HepG2 (cell line): Measurements from ENCODE around the gene SLC38A3. TPM values are rescaled to one million over a fixed set of nuclear protein-coding genes. Genes with fewer than 3 reads are reported as not detected.
A peak's percentile ranks its signal among the peaks of the same experiment; 100 is the strongest.

Experiments
- AGO1 ChIP-seq: fragments of 200-400 bp; formaldehyde crosslinking; IDR thresholded peaks from 2 replicates; pipeline ENCODE4 v1.6.1; 2017; ENCODE audit warnings: mild to moderate bottlenecking, low read depth, low read length, moderate library complexity; ENCODE audit not compliant: poor library complexity, severe bottlenecking
- ARHGAP35 ChIP-seq: sonication (generic); formaldehyde crosslinking; IDR thresholded peaks from 2 replicates; pipeline ENCODE4 v1.9.0; 2022; ENCODE audit warnings: mild to moderate bottlenecking, inconsistent platforms, moderate library complexity, missing genetic modification reagents, borderline replicate concordance
- ATRX ChIP-seq: sonication (generic); formaldehyde crosslinking; IDR thresholded peaks from 2 replicates; pipeline ENCODE4 v1.4.0; 2020; ENCODE audit warnings: missing genetic modification reagents, borderline replicate concordance
- DMAP1 ChIP-seq: IDR thresholded peaks from 2 replicates; pipeline ENCODE4 v1.6.1; 2016
- DR1 ChIP-seq: sonication (generic); formaldehyde crosslinking; IDR thresholded peaks from 2 replicates; pipeline ENCODE4 v1.8.0; 2021; ENCODE audit warnings: mild to moderate bottlenecking, missing genetic modification reagents, inconsistent platforms
- MZF1 ChIP-seq: sonication (generic); formaldehyde crosslinking; IDR thresholded peaks from 2 replicates; pipeline ENCODE4 v1.8.1; 2023; ENCODE audit warnings: mild to moderate bottlenecking, missing genetic modification reagents, borderline replicate concordance
- NR2C2 ChIP-seq: sonication (generic); formaldehyde crosslinking; IDR thresholded peaks from 2 replicates; pipeline ENCODE4 v1.4.0; 2020; ENCODE audit warnings: missing genetic modification reagents, mild to moderate bottlenecking, moderate library complexity, borderline replicate concordance
- RORA ChIP-seq: sonication (generic); formaldehyde crosslinking; IDR thresholded peaks from 2 replicates; pipeline ENCODE4 v1.5.0; 2020; ENCODE audit warnings: mild to moderate bottlenecking, missing genetic modification reagents, moderate library complexity
- SMAD3 ChIP-seq: sonication (generic); formaldehyde crosslinking; IDR thresholded peaks from 2 replicates; pipeline ENCODE4 v1.4.0; 2020; ENCODE audit warnings: missing genetic modification reagents
- SMC3 ChIP-seq: IDR thresholded peaks from 2 replicates; pipeline ENCODE4 v1.6.1; 2011; ENCODE audit warnings: low read length, improper control_type of control experiment
- TRIM22 ChIP-seq: fragments of 450-650 bp; IDR thresholded peaks from 2 replicates; pipeline ENCODE4 v1.6.1; 2017
- TSC22D2 ChIP-seq: sonication (generic); formaldehyde crosslinking; IDR thresholded peaks from 2 replicates; pipeline ENCODE4 v1.5.1; 2020; ENCODE audit warnings: missing genetic modification reagents, mild to moderate bottlenecking, borderline replicate concordance
- ZMYM2 ChIP-seq: sonication (generic); formaldehyde crosslinking; IDR thresholded peaks from 2 replicates; pipeline ENCODE4 v1.8.0; 2022; ENCODE audit warnings: mild to moderate bottlenecking, missing genetic modification reagents
- ZNF343 ChIP-seq: sonication (generic); formaldehyde crosslinking; IDR thresholded peaks from 2 replicates; pipeline ENCODE4 v1.4.0; 2020; ENCODE audit warnings: mild to moderate bottlenecking, missing genetic modification reagents
- ZNF382 ChIP-seq: sonication (generic); formaldehyde crosslinking; IDR thresholded peaks from 2 replicates; pipeline ENCODE4 v1.5.0; 2020; ENCODE audit warnings: missing genetic modification reagents, mild to moderate bottlenecking, borderline replicate concordance
- ZNF496 ChIP-seq: sonication (generic); formaldehyde crosslinking; IDR thresholded peaks from 2 replicates; pipeline ENCODE4 v1.8.1; 2023; ENCODE audit warnings: mild to moderate bottlenecking, moderate library complexity, missing genetic modification reagents; ENCODE audit not compliant: insufficient replicate concordance
- ZNF510 ChIP-seq: sonication (generic); formaldehyde crosslinking; IDR thresholded peaks from 2 replicates; pipeline ENCODE4 v1.4.0; 2020; ENCODE audit warnings: low read depth, mild to moderate bottlenecking, missing genetic modification reagents
- ZNF709 ChIP-seq: sonication (generic); formaldehyde crosslinking; IDR thresholded peaks from 2 replicates; pipeline ENCODE4 v1.5.0; 2020; ENCODE audit warnings: mild to moderate bottlenecking, missing genetic modification reagents
- ZNF747 ChIP-seq: sonication (generic); formaldehyde crosslinking; IDR thresholded peaks from 2 replicates; pipeline ENCODE4 v1.8.1; 2023; ENCODE audit warnings: missing genetic modification reagents, mild to moderate bottlenecking, borderline replicate concordance
- ZSCAN22 ChIP-seq: sonication (generic); formaldehyde crosslinking; IDR thresholded peaks from 2 replicates; pipeline ENCODE4 v1.4.0; 2020; ENCODE audit warnings: mild to moderate bottlenecking, missing genetic modification reagents
- polyA plus RNA-seq, 8 experiments: library from polyadenylated mRNA; depleted of rRNA in 3 of 8; stranded (reverse) in 7 of 8; unstranded in 1 of 8; fragments of >200 nt; fragmentation: Illumina TruSeq in 4 of 8; extraction: Trizol in 4 of 8; gene quantifications; 2 replicates each; pipeline versions ENCODE4 v1.2.1 to v1.2.3, GENCODE V29; 2011 to 2016; ENCODE audit warnings: low read depth in 4 of 8, missing spikeins in 1 of 8, mixed read lengths in 1 of 8; ENCODE audit not compliant: insufficient read depth in 1 of 8
- total RNA-seq, 5 experiments: library from RNA; depleted of rRNA; stranded (reverse); fragments of >200 nt; fragmentation: Illumina TruSeq; extraction: Trizol; gene quantifications; 2 replicates each; pipeline ENCODE4 v1.2.3, GENCODE V29; 2016; ENCODE audit warnings: low read depth in 1 of 5
- TF ChIP-seq, protein P1 (sequence below): sonication (generic); formaldehyde crosslinking; IDR thresholded peaks from 2 replicates; pipeline ENCODE4 v1.8.0; 2022; ENCODE audit warnings: mild to moderate bottlenecking, missing genetic modification reagents; ENCODE audit not compliant: insufficient replicate concordance
- TF ChIP-seq, protein P2 (sequence below): sonication (generic); formaldehyde crosslinking; IDR thresholded peaks from 2 replicates; pipeline ENCODE4 v1.5.0; 2020; ENCODE audit warnings: missing genetic modification reagents
- TF ChIP-seq, protein P3 (sequence below): sonication (generic); formaldehyde crosslinking; IDR thresholded peaks from 2 replicates; pipeline ENCODE4 v1.9.0; 2021; ENCODE audit warnings: missing genetic modification reagents, borderline replicate concordance

Gene SLC38A3
- total and polyA plus RNA-seq, 2 of the 13 experiments (the other 11 are each of a cell fraction or from before 2014, with no cell fraction given): 29.8 to 164 TPM

- TF ChIP-seq, protein P1, sequence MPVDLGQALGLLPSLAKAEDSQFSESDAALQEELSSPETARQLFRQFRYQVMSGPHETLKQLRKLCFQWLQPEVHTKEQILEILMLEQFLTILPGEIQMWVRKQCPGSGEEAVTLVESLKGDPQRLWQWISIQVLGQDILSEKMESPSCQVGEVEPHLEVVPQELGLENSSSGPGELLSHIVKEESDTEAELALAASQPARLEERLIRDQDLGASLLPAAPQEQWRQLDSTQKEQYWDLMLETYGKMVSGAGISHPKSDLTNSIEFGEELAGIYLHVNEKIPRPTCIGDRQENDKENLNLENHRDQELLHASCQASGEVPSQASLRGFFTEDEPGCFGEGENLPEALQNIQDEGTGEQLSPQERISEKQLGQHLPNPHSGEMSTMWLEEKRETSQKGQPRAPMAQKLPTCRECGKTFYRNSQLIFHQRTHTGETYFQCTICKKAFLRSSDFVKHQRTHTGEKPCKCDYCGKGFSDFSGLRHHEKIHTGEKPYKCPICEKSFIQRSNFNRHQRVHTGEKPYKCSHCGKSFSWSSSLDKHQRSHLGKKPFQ (CRISPR knock-in tag): no peak
- no peak for TF ChIP-seq ATRX
- TF ChIP-seq ZNF496: no peak
- TF ChIP-seq ZNF343: no peak
- 0 out of 2 replicates have a peak, but pooled peaks have one; percentile 20 for TF ChIP-seq DR1 (CRISPR knock-in tag)
- TF ChIP-seq ZNF510 (CRISPR knock-in tag): peak; percentile 66; the same call in 1 of the 2 replicates
- TF ChIP-seq ARHGAP35 (CRISPR knock-in tag): no peak
- TF ChIP-seq ZSCAN22 (CRISPR knock-in tag): no peak
- peak; percentile 79 for TF ChIP-seq SMC3
- TF ChIP-seq SMAD3: no peak
- no peak for TF ChIP-seq RORA
- TF ChIP-seq NR2C2 (CRISPR knock-in tag): no peak
- peak; percentile 34; the same call in 1 of the 2 replicates for TF ChIP-seq DMAP1 (CRISPR knock-in tag)
- peak; percentile 57; the same call in 1 of the 2 replicates for TF ChIP-seq ZNF747 (CRISPR knock-in tag)
- TF ChIP-seq, protein P2, sequence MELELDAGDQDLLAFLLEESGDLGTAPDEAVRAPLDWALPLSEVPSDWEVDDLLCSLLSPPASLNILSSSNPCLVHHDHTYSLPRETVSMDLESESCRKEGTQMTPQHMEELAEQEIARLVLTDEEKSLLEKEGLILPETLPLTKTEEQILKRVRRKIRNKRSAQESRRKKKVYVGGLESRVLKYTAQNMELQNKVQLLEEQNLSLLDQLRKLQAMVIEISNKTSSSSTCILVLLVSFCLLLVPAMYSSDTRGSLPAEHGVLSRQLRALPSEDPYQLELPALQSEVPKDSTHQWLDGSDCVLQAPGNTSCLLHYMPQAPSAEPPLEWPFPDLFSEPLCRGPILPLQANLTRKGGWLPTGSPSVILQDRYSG (CRISPR knock-in tag): no peak
- TF ChIP-seq TRIM22: no peak
- 0 out of 2 replicates have a peak, but pooled peaks have one; percentile 35 for TF ChIP-seq ZMYM2 (CRISPR knock-in tag)
- TF ChIP-seq, protein P3, sequence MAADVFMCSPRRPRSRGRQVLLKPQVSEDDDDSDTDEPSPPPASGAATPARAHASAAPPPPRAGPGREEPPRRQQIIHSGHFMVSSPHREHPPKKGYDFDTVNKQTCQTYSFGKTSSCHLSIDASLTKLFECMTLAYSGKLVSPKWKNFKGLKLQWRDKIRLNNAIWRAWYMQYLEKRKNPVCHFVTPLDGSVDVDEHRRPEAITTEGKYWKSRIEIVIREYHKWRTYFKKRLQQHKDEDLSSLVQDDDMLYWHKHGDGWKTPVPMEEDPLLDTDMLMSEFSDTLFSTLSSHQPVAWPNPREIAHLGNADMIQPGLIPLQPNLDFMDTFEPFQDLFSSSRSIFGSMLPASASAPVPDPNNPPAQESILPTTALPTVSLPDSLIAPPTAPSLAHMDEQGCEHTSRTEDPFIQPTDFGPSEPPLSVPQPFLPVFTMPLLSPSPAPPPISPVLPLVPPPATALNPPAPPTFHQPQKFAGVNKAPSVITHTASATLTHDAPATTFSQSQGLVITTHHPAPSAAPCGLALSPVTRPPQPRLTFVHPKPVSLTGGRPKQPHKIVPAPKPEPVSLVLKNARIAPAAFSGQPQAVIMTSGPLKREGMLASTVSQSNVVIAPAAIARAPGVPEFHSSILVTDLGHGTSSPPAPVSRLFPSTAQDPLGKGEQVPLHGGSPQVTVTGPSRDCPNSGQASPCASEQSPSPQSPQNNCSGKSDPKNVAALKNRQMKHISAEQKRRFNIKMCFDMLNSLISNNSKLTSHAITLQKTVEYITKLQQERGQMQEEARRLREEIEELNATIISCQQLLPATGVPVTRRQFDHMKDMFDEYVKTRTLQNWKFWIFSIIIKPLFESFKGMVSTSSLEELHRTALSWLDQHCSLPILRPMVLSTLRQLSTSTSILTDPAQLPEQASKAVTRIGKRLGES (CRISPR knock-in tag): no peak
- no peak for TF ChIP-seq MZF1 (CRISPR knock-in tag)
- peak; percentile 69; the same call in 1 of the 2 replicates for TF ChIP-seq TSC22D2
- no peak for TF ChIP-seq ZNF709 (CRISPR knock-in tag)
- peak; percentile 95 for TF ChIP-seq AGO1
- TF ChIP-seq ZNF382 (CRISPR knock-in tag): no peak
Measured at GRCh38 chr3:50221411-50222168, 16.5 kb downstream of the SLC38A3 start (continued).
